K562 (cell line): ENCODE results near the gene HP1BP3. TPM values are rescaled to one million over a fixed set of nuclear protein-coding genes. Genes with fewer than 3 reads are reported as not detected.

Source experiments
- ATAC-seq: fragments of 200-7000 bp; cut with Tn5 transposase; 3 replicates; pipeline ENCODE4 v1.9.1; 2020; ENCODE audit warnings: moderate library complexity
- BruUV-seq: library from RNA; stranded (reverse); fragments of 400-500 nt; replicated peaks from 2 replicates; lab custom pipeline; 2021; lab: Mats Ljungman, UMichigan
- CTCF ChIA-PET: fragments of 300-600 bp; formaldehyde crosslinking; extraction: SDS; loops from one replicate; lab custom pipeline; 2021; ENCODE audit warnings: low intra/inter-chr PET ratio; lab: Yijun Ruan, JAX
- POLR2A ChIA-PET: fragments of 300-600, 350-650 bp; sonication (Branson Sonifier 250); formaldehyde crosslinking; extraction: SDS; loops from one replicate; lab custom pipeline; 2021; ENCODE audit warnings: antibody characterized with exemption, inconsistent platforms; lab: Yijun Ruan, JAX
- DNase-seq, 4 experiments: peaks; one replicate each; pipeline versions ENCODE4 v3.0.0 to v3.0.0-alpha.2; 2011 to 2018; ENCODE audit warnings: low spot score in 3 of 4, mixed read lengths in 3 of 4; ENCODE audit errors: extremely low read depth in 1 of 4
- FAIRE-seq: peaks from 2 replicates; lab custom pipeline; 2011; peaks lifted over from hg19 to GRCh38; lab: Jason Lieb, UNC
- H2AFZ ChIP-seq: 2 replicates; pipeline ENCODE4 v1.6.0; 2011; ENCODE audit warnings: low read depth, low read length, control low read depth, inconsistent platforms
- H3K27ac ChIP-seq: fragments of 200-600 bp; 3 replicates; pipeline ENCODE4 v1.8.0; 2011; ENCODE audit warnings: low read depth, mild to moderate bottlenecking, control low read depth, inconsistent platforms, low read length, moderate library complexity, mixed read lengths; ENCODE audit errors: extremely low read depth
- H3K27me3 ChIP-seq, 2 experiments: fragments of 300-600 bp in 1 of 2; 2 replicates in 1 of 2; 3 replicates in 1 of 2; pipeline versions ENCODE4 v1.6.0 to v1.8.0; 2011; ENCODE audit warnings: inconsistent platforms in 2 of 2, low read length in 2 of 2, mild to moderate bottlenecking in 1 of 2, mixed read lengths in 1 of 2, moderate library complexity in 1 of 2; ENCODE audit not compliant: control insufficient read depth in 2 of 2, insufficient read depth in 2 of 2
- H3K36me3 ChIP-seq: fragments of 300-600 bp; 3 replicates; pipeline ENCODE4 v1.8.0; 2011; ENCODE audit warnings: mild to moderate bottlenecking, low read length, inconsistent platforms; ENCODE audit not compliant: control insufficient read depth, insufficient read depth
- H3K4me1 ChIP-seq, 2 experiments: fragments of 200-600 bp in 1 of 2; replicated peaks in 1 of 2; 2 replicates in 1 of 2; 3 replicates in 1 of 2; pipeline versions ENCODE4 v1.5.1 to v1.8.0; 2011; ENCODE audit warnings: inconsistent platforms in 2 of 2, low read length in 2 of 2, mild to moderate bottlenecking in 1 of 2, mixed read lengths in 1 of 2, moderate library complexity in 1 of 2; ENCODE audit not compliant: control insufficient read depth in 2 of 2, insufficient read depth in 2 of 2
- H3K4me2 ChIP-seq: 2 replicates; pipeline ENCODE4 v1.6.1; 2011; ENCODE audit warnings: low read length, control low read depth, inconsistent platforms, mixed read lengths; ENCODE audit not compliant: insufficient read depth
- H3K4me3 ChIP-seq: fragments of 200-600 bp; sonication (generic), shearing (Covaris generic); 2 replicates; pipeline ENCODE4 v1.5.1; 2016; ENCODE audit warnings: control low read depth, inconsistent platforms
- H3K79me2 ChIP-seq: fragments of 200-600 bp; 3 replicates; pipeline ENCODE4 v1.8.0; 2011; ENCODE audit warnings: low read length, inconsistent platforms; ENCODE audit not compliant: control insufficient read depth, insufficient read depth
- H3K9ac ChIP-seq, 2 experiments: 2 replicates each; pipeline versions ENCODE4 v1.6.0 to v1.6.1; 2011; ENCODE audit warnings: low read depth in 2 of 2, low read length in 2 of 2, control low read depth in 1 of 2, inconsistent platforms in 1 of 2, mild to moderate bottlenecking in 1 of 2, mixed read lengths in 1 of 2; ENCODE audit not compliant: insufficient read depth in 1 of 2
- H3K9me1 ChIP-seq: one replicate; pipeline ENCODE4 v1.6.0; 2011; ENCODE audit warnings: inconsistent platforms, mild to moderate bottlenecking, low read length, moderate library complexity; ENCODE audit not compliant: control insufficient read depth, insufficient read depth
- H3K9me3 ChIP-seq: replicated peaks from 2 replicates; pipeline ENCODE4 v1.5.1; 2011; ENCODE audit warnings: low read depth, low read length, inconsistent platforms; ENCODE audit not compliant: control insufficient read depth, insufficient read depth
- H4K20me1 ChIP-seq: replicated peaks from 2 replicates; pipeline ENCODE4 v1.6.1; 2011; ENCODE audit warnings: low read length, inconsistent platforms, mixed read lengths; ENCODE audit not compliant: control insufficient read depth, insufficient read depth
- HMGXB4 ChIP-seq: sonication (generic); formaldehyde crosslinking; IDR thresholded peaks from 2 replicates; pipeline ENCODE4 v1.8.1; 2023; ENCODE audit warnings: mild to moderate bottlenecking, missing genetic modification reagents
- RFX7 ChIP-seq: fragments of 250-450 bp; sonication (Bioruptor Pico); IDR thresholded peaks from 2 replicates; pipeline ENCODE4 v1.5.1; 2021; ENCODE audit warnings: mild to moderate bottlenecking
- TBL1XR1 ChIP-seq, 2 experiments: IDR thresholded peaks; 2 replicates each; pipeline ENCODE4 v1.6.1; 2012; ENCODE audit warnings: improper control_type of control experiment in 2 of 2, low read length in 2 of 2, mild to moderate bottlenecking in 1 of 2
- ZNF318 ChIP-seq, 2 experiments: fragments of 450-650 bp; IDR thresholded peaks; 2 replicates each; pipeline ENCODE4 v1.6.1; 2016; ENCODE audit warnings: mild to moderate bottlenecking in 2 of 2, borderline replicate concordance in 1 of 2, low read depth in 1 of 2, moderate library complexity in 1 of 2
- ZNF583 ChIP-seq: fragments of 250-450 bp; sonication (Bioruptor Pico); IDR thresholded peaks from 2 replicates; pipeline ENCODE4 v1.4.0; 2020
- ZNF707 ChIP-seq: fragments of 250-450 bp; sonication (Bioruptor Pico); conservative IDR thresholded peaks from 2 replicates; pipeline ENCODE4 v1.8.0; 2022; ENCODE audit warnings: inconsistent platforms, mild to moderate bottlenecking, moderate library complexity
- WGBS: fragments of 100-300 bp; shearing (Covaris generic); methylation state at CpG from one replicate; pipeline ENCODE4 v1.1.6; 2016; ENCODE audit warnings: low coverage, mixed read lengths; ENCODE audit not compliant: insufficient coverage; ENCODE audit errors: missing lambda C conversion rate; 5-methylcytosine and 5-hydroxymethylcytosine counted together
- in situ Hi-C: fragments of 300-500 bp; cut with MboI; formaldehyde crosslinking; loops from 4 replicates; pipeline ENCODE4 v1.15.0; 2018; ENCODE audit warnings: inconsistent platforms, mixed read lengths
- intact Hi-C: fragments of 100-400 bp; cut with micrococcal nuclease; formaldehyde crosslinking; loops from 2 replicates; pipeline ENCODE4 v1.14.2; 2022
- polyA plus RNA-seq, 8 experiments: library from polyadenylated mRNA; depleted of rRNA in 4 of 8; stranded (reverse) in 5 of 8; unstranded in 3 of 8; fragments of >200 nt; fragmentation: Nextera tagmentation in 2 of 8; fragmentation: Illumina TruSeq in 1 of 8; extraction: Ambion mirVana in 2 of 8; extraction: Trizol in 1 of 8; gene quantifications; 2 replicates each; pipeline versions ENCODE4 v1.2.1 to v1.2.3, GENCODE V29; 2011 to 2014; ENCODE audit warnings: inconsistent platforms in 1 of 8, missing spikeins in 1 of 8
- total RNA-seq, 7 experiments: library from RNA; depleted of rRNA in 6 of 7; stranded (reverse); fragments of >200 nt in 6 of 7; fragmentation: Illumina TruSeq in 2 of 7; extraction: Trizol in 2 of 7; gene quantifications; 2 replicates each; pipeline versions ENCODE4 v1.2.1 to v1.2.3, GENCODE V29; 2011 to 2021; ENCODE audit warnings: low replicate concordance in 1 of 7

HP1BP3 gene
- total and polyA plus RNA-seq, 9 of the 15 experiments (the other 6 are each of a cell fraction or from before 2014, with no cell fraction given): 57.3 to 513 (median 240) TPM

- in situ Hi-C loops: no loop called here
- no peak for TF ChIP-seq RFX7 (CRISPR knock-in tag)
- TF ChIP-seq ZNF707: no peak
- TF ChIP-seq TBL1XR1 (IDR thresholded peaks at IDR 0.05; ENCODE audit: low read length in 2 of 2): no peak
- TF ChIP-seq HMGXB4 (CRISPR knock-in tag): no peak
- TF ChIP-seq ZNF318 (IDR thresholded peaks at IDR 0.05; ENCODE audit: borderline replicate concordance in 1 of 2, low read depth in 1 of 2): no peak
- no peak for TF ChIP-seq ZNF583 (CRISPR knock-in tag)
- ATAC-seq (no peak), DNase-seq (no peak), FAIRE-seq (peak; percentile 51)
- H3K4me1 ChIP-seq: no peaks in the 10 kb centered on the region
- H3K36me3 ChIP-seq: peaks cover 97% of the 10 kb centered on the region
- no peak overlapping the region for H3K4me3 ChIP-seq
- H3K9me1 ChIP-seq: no peaks in the 10 kb centered on the region
- H3K4me2 ChIP-seq: no peak overlapping the region
- CTCF ChIA-PET: interaction anchor here (0.6 kb wide), 1 partner anchor 229 kb away, joined by 3 read pairs; no protein-coding TSS in a partner anchor
- H2AFZ ChIP-seq: no peak overlapping the region
- WGBS: 95% methylated on average over 3 of the region's 3 CpGs
- intact Hi-C loops: no loop called here
- no peaks in the 10 kb centered on the region for H3K27me3 ChIP-seq
- no peaks in the 10 kb centered on the region for H3K9me3 ChIP-seq
- BruUV-seq: no TSS peak
- POLR2A ChIA-PET: interaction anchor here (0.9 kb wide), 1 partner anchor 8 kb away, joined by 3 read pairs; no protein-coding TSS in a partner anchor
- no peak overlapping the region for H3K27ac ChIP-seq
- 0 out of 3 replicates have a peak, but pooled peaks cover 3% of the 10 kb centered on the region for H3K79me2 ChIP-seq
- H3K9ac ChIP-seq: no peak overlapping the region
- no peaks in the 10 kb centered on the region for H4K20me1 ChIP-seq
These were observed 23.7 kb downstream of the HP1BP3 start for GRCh38 chr1:20763417-20763816.
